DLD1 (cell line): ENCODE results near the gene TUBGCP5.
"Not testable (repeated sequence)": the region's sequence is repeated elsewhere in the genome, so short reads cannot be mapped to it uniquely, and the experiment has no call there.

Source experiments
- in situ Hi-C: cut with HindIII; loops from 2 replicates; pipeline ENCODE4 v1.10.0; 2017; ENCODE audit warnings: low sequenced_read_pairs

Gene TUBGCP5

GRCh38 chr15:23039143-23039916 is at the start of gene TUBGCP5:
Gene TUBGCP5 (minus strand): TSS chr15:23039569. CDS start chr15:23039543, 26 bp downstream.
- in situ Hi-C loops: no loop called here

- in situ Hi-C loops: no loop called here
These were observed 43.7 kb upstream of the TUBGCP5 start for GRCh38 chr15:23083115-23083514.

- in situ Hi-C loops: not testable (repeated sequence)
These were observed 42.8 kb upstream of the TUBGCP5 start for GRCh38 chr15:23081996-23082737.

- in situ Hi-C loops: no loop called here
These were observed 41.9 kb upstream of the TUBGCP5 start for GRCh38 chr15:23081271-23081670.

GRCh38 chr15:23079766-23080165 is 40.4 kb upstream of the TUBGCP5 start:
- in situ Hi-C loops: no loop called here

- in situ Hi-C loops: no loop called here
These were observed 36.6 kb upstream of the TUBGCP5 start for GRCh38 chr15:23075927-23076326.

- in situ Hi-C loops: no loop called here
These were observed 35.3 kb upstream of the TUBGCP5 start for GRCh38 chr15:23074684-23075083.

- in situ Hi-C loops: no loop called here
These were observed 34.7 kb upstream of the TUBGCP5 start for GRCh38 chr15:23073890-23074646.

- in situ Hi-C loops: no loop called here
These were observed 33.3 kb upstream of the TUBGCP5 start for GRCh38 chr15:23072633-23073032.

- in situ Hi-C loops: no loop called here
These were observed 30.3 kb upstream of the TUBGCP5 start for GRCh38 chr15:23069496-23070166.

- in situ Hi-C loops: no loop called here
These were observed 28.0 kb upstream of the TUBGCP5 start for GRCh38 chr15:23067416-23067815.

- in situ Hi-C loops: no loop called here
These were observed 26.5 kb upstream of the TUBGCP5 start for GRCh38 chr15:23065836-23066235.

GRCh38 chr15:23064156-23064555 is 24.8 kb upstream of the TUBGCP5 start:
- in situ Hi-C loops: no loop called here

- in situ Hi-C loops: no loop called here
These were observed 18.3 kb upstream of the TUBGCP5 start for GRCh38 chr15:23057707-23058106.

- in situ Hi-C loops: no loop called here
These were observed 15.9 kb upstream of the TUBGCP5 start for GRCh38 chr15:23055316-23055715.

GRCh38 chr15:23052522-23052921 is 13.2 kb upstream of the TUBGCP5 start:
- in situ Hi-C loops: no loop called here

- in situ Hi-C loops: no loop called here
These were observed 11.3 kb upstream of the TUBGCP5 start for GRCh38 chr15:23050708-23051107.

- in situ Hi-C loops: no loop called here
These were observed 10.7 kb upstream of the TUBGCP5 start for GRCh38 chr15:23049984-23050628.

- in situ Hi-C loops: not testable (repeated sequence)
These were observed 9.4 kb upstream of the TUBGCP5 start for GRCh38 chr15:23048572-23049282.

GRCh38 chr15:23043987-23044386 is 4.6 kb upstream of the TUBGCP5 start:
- in situ Hi-C loops: not testable (repeated sequence)
